ENCODE data around the gene PTH2R.

GRCh38 chr2:208496129-208496528, 89.5 kb downstream of the PTH2R start:
- TF ChIP-seq GABPA (IDR thresholded peaks at IDR 0.05; ENCODE audit: low read depth): no peak
- TF ChIP-seq CTCF (IDR thresholded peaks at IDR 0.05): no peak
- no peak for TF ChIP-seq EZH2phosphoT487 (IDR thresholded peaks at IDR 0.05; ENCODE audit: borderline replicate concordance, low read depth)
- TF ChIP-seq MAX (IDR thresholded peaks at IDR 0.05; ENCODE audit: low read depth): no peak
- TF ChIP-seq, protein P1, sequence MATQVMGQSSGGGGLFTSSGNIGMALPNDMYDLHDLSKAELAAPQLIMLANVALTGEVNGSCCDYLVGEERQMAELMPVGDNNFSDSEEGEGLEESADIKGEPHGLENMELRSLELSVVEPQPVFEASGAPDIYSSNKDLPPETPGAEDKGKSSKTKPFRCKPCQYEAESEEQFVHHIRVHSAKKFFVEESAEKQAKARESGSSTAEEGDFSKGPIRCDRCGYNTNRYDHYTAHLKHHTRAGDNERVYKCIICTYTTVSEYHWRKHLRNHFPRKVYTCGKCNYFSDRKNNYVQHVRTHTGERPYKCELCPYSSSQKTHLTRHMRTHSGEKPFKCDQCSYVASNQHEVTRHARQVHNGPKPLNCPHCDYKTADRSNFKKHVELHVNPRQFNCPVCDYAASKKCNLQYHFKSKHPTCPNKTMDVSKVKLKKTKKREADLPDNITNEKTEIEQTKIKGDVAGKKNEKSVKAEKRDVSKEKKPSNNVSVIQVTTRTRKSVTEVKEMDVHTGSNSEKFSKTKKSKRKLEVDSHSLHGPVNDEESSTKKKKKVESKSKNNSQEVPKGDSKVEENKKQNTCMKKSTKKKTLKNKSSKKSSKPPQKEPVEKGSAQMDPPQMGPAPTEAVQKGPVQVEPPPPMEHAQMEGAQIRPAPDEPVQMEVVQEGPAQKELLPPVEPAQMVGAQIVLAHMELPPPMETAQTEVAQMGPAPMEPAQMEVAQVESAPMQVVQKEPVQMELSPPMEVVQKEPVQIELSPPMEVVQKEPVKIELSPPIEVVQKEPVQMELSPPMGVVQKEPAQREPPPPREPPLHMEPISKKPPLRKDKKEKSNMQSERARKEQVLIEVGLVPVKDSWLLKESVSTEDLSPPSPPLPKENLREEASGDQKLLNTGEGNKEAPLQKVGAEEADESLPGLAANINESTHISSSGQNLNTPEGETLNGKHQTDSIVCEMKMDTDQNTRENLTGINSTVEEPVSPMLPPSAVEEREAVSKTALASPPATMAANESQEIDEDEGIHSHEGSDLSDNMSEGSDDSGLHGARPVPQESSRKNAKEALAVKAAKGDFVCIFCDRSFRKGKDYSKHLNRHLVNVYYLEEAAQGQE (IDR thresholded peaks at IDR 0.05; ENCODE audit: low read depth, low read length): no peak
- TF ChIP-seq NFIC (IDR thresholded peaks at IDR 0.05; ENCODE audit: borderline replicate concordance): no peak
- no peak for TF ChIP-seq SIN3A (IDR thresholded peaks at IDR 0.05; ENCODE audit: borderline replicate concordance, low read depth, low read length)
- TF ChIP-seq, protein P2, sequence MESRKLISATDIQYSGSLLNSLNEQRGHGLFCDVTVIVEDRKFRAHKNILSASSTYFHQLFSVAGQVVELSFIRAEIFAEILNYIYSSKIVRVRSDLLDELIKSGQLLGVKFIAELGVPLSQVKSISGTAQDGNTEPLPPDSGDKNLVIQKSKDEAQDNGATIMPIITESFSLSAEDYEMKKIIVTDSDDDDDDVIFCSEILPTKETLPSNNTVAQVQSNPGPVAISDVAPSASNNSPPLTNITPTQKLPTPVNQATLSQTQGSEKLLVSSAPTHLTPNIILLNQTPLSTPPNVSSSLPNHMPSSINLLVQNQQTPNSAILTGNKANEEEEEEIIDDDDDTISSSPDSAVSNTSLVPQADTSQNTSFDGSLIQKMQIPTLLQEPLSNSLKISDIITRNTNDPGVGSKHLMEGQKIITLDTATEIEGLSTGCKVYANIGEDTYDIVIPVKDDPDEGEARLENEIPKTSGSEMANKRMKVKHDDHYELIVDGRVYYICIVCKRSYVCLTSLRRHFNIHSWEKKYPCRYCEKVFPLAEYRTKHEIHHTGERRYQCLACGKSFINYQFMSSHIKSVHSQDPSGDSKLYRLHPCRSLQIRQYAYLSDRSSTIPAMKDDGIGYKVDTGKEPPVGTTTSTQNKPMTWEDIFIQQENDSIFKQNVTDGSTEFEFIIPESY (IDR thresholded peaks at IDR 0.05; ENCODE audit: borderline replicate concordance, low read depth): no peak
- TF ChIP-seq, protein P3, sequence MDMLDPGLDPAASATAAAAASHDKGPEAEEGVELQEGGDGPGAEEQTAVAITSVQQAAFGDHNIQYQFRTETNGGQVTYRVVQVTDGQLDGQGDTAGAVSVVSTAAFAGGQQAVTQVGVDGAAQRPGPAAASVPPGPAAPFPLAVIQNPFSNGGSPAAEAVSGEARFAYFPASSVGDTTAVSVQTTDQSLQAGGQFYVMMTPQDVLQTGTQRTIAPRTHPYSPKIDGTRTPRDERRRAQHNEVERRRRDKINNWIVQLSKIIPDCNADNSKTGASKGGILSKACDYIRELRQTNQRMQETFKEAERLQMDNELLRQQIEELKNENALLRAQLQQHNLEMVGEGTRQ (IDR thresholded peaks at IDR 0.05; ENCODE audit: borderline replicate concordance, low read depth, low read length): no peak
- TF ChIP-seq RXRA (IDR thresholded peaks at IDR 0.05; ENCODE audit: borderline replicate concordance, low read depth): no peak
- TF ChIP-seq EP300 (IDR thresholded peaks at IDR 0.05; ENCODE audit: borderline replicate concordance in 1 of 2, low read depth in 1 of 2, low read length in 1 of 2): no peak
- no peak for TF ChIP-seq POLR2AphosphoS5 (IDR thresholded peaks at IDR 0.05; ENCODE audit: low read depth, low read length)
- TF ChIP-seq, protein P4, sequence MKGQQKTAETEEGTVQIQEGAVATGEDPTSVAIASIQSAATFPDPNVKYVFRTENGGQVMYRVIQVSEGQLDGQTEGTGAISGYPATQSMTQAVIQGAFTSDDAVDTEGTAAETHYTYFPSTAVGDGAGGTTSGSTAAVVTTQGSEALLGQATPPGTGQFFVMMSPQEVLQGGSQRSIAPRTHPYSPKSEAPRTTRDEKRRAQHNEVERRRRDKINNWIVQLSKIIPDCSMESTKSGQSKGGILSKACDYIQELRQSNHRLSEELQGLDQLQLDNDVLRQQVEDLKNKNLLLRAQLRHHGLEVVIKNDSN (IDR thresholded peaks at IDR 0.05; ENCODE audit: borderline replicate concordance, low read depth): no peak
